ENCODE data around the gene VWA3B.
"Not testable (repeated sequence)": the region's sequence is repeated elsewhere in the genome, so short reads cannot be mapped to it uniquely, and the experiment has no call there.

Gene VWA3B

DNA sequence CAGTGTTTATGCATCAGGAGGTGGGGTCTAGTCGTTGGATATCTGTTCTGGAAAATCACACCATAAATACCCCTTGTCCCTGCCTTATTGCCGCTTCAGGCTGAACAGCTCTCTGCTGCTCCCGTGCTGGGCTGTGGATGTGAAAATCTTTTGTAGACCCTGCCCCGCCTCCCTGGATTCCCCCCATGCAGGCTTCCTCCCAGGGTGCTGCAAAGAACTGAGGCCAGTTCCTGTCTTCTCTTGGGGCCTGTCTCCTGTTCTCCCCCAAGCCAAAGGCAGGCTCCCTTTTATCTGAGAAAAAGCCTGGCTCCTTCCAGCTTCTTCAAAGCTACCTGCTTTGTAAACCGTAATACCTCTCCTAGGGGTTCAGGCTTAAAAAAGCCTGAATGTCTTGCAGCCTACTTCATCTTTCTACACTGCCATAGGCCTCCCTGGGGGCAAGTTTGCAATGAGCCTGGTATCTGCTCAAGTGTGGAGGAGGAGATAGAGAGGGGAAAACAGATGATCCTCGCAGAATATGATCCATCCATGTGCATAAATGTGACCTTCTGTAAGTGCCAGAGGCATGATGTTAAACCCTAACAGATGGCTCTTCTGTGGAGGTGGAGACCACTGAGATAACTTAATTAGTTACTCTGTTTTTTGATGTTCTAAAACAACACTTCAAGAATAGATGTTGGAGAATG, 55.3 kb downstream of the VWA3B start:
- Histone ChIP-seq H3K4me2 (ENCODE audit: low read depth, low read length, poor library complexity, severe bottlenecking) (no peak overlapping the region), H4K20me1 (ENCODE audit: low read depth, low read length) (no peaks in the 10 kb centered on the region), H2AFZ (ENCODE audit: low read depth, low read length, severe bottlenecking) (no peak overlapping the region), H3K9me2 (replicated peaks; ENCODE audit: insufficient read depth, low read length) (no peaks in the 10 kb centered on the region), H3K9ac (ENCODE audit: low read length) (no peak overlapping the region), H3K79me2 (ENCODE audit: insufficient read depth, low read length) (no peaks in the 10 kb centered on the region), H3F3A (ENCODE audit: insufficient read depth) (no peaks in the 10 kb centered on the region), H3K36me3 (ENCODE audit: low read length) (no peaks in the 10 kb centered on the region), H3K27me3 (ENCODE audit: low read length) (no peaks in the 10 kb centered on the region), H3K4me3 (ENCODE audit: insufficient read depth, low read length, poor library complexity, severe bottlenecking) (no peak overlapping the region), H3K9me3 (ENCODE audit: insufficient read depth, low read length) (no peaks in the 10 kb centered on the region), H3K27ac (ENCODE audit: low read depth, low read length) (no peak overlapping the region)
- TF ChIP-seq EZH2phosphoT487 (conservative IDR thresholded peaks at IDR 0.05; ENCODE audit: low read length), result no peak
- TF ChIP-seq, protein P1, sequence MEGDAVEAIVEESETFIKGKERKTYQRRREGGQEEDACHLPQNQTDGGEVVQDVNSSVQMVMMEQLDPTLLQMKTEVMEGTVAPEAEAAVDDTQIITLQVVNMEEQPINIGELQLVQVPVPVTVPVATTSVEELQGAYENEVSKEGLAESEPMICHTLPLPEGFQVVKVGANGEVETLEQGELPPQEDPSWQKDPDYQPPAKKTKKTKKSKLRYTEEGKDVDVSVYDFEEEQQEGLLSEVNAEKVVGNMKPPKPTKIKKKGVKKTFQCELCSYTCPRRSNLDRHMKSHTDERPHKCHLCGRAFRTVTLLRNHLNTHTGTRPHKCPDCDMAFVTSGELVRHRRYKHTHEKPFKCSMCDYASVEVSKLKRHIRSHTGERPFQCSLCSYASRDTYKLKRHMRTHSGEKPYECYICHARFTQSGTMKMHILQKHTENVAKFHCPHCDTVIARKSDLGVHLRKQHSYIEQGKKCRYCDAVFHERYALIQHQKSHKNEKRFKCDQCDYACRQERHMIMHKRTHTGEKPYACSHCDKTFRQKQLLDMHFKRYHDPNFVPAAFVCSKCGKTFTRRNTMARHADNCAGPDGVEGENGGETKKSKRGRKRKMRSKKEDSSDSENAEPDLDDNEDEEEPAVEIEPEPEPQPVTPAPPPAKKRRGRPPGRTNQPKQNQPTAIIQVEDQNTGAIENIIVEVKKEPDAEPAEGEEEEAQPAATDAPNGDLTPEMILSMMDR (IDR thresholded peaks at IDR 0.05; ENCODE audit: insufficient read depth, low read length, poor library complexity, severe bottlenecking), result no peak

GRCh38 chr2:98145070-98145469, 58.1 kb downstream of the VWA3B start:
- H3K4me2 ChIP-seq (ENCODE audit: low read depth, low read length, poor library complexity, severe bottlenecking), result no peak overlapping the region
- H3K79me2 ChIP-seq (ENCODE audit: insufficient read depth, low read length), result no peaks in the 10 kb centered on the region
- no peak overlapping the region for H3K27ac ChIP-seq (ENCODE audit: low read depth, low read length)
- H3K9me2 ChIP-seq (replicated peaks; ENCODE audit: insufficient read depth, low read length), result no peaks in the 10 kb centered on the region
- H3F3A ChIP-seq (ENCODE audit: insufficient read depth), result no peaks in the 10 kb centered on the region
- TF ChIP-seq EZH2phosphoT487 (conservative IDR thresholded peaks at IDR 0.05; ENCODE audit: low read length), result no peak
- TF ChIP-seq, protein P1 (IDR thresholded peaks at IDR 0.05; ENCODE audit: insufficient read depth, low read length, poor library complexity, severe bottlenecking), result no peak
- H2AFZ ChIP-seq (ENCODE audit: low read depth, low read length, severe bottlenecking), result no peak overlapping the region
- no peaks in the 10 kb centered on the region for H3K36me3 ChIP-seq (ENCODE audit: low read length)
- no peaks in the 10 kb centered on the region for H4K20me1 ChIP-seq (ENCODE audit: low read depth, low read length)
- H3K4me3 ChIP-seq (ENCODE audit: insufficient read depth, low read length, poor library complexity, severe bottlenecking), result no peak overlapping the region
- H3K27me3 ChIP-seq (ENCODE audit: low read length), result no peaks in the 10 kb centered on the region
- H3K9ac ChIP-seq (ENCODE audit: low read length), result no peak overlapping the region
- no peaks in the 10 kb centered on the region for H3K9me3 ChIP-seq (ENCODE audit: insufficient read depth, low read length)

- H3K79me2 ChIP-seq (ENCODE audit: insufficient read depth, low read length), result not testable (repeated sequence)
Measured at GRCh38 chr2:98147900-98148299, 60.9 kb downstream of the VWA3B start.

GRCh38 chr2:98148595-98149332, 61.8 kb downstream of the VWA3B start:
- no peak for TF ChIP-seq EZH2phosphoT487 (conservative IDR thresholded peaks at IDR 0.05; ENCODE audit: low read length)
- TF ChIP-seq, protein P1 (IDR thresholded peaks at IDR 0.05; ENCODE audit: insufficient read depth, low read length, poor library complexity, severe bottlenecking), result no peak
- H3K4me3 ChIP-seq (ENCODE audit: insufficient read depth, low read length, poor library complexity, severe bottlenecking), result no peak overlapping the region
- no peak overlapping the region for H2AFZ ChIP-seq (ENCODE audit: low read depth, low read length, severe bottlenecking)
- H3K9ac ChIP-seq (ENCODE audit: low read length), result no peak overlapping the region
- H3K9me2 ChIP-seq (replicated peaks; ENCODE audit: insufficient read depth, low read length), result no peaks in the 10 kb centered on the region
- no peak overlapping the region for H3K4me2 ChIP-seq (ENCODE audit: low read depth, low read length, poor library complexity, severe bottlenecking)
- H3K9me3 ChIP-seq (ENCODE audit: insufficient read depth, low read length), result no peaks in the 10 kb centered on the region
- H3K27me3 ChIP-seq (ENCODE audit: low read length), result no peaks in the 10 kb centered on the region
- H3K27ac ChIP-seq (ENCODE audit: low read depth, low read length), result no peak overlapping the region
- no peaks in the 10 kb centered on the region for H3K36me3 ChIP-seq (ENCODE audit: low read length)
- H3F3A ChIP-seq (ENCODE audit: insufficient read depth), result no peaks in the 10 kb centered on the region
- no peaks in the 10 kb centered on the region for H4K20me1 ChIP-seq (ENCODE audit: low read depth, low read length)
- H3K79me2 ChIP-seq (ENCODE audit: insufficient read depth, low read length), result no peaks in the 10 kb centered on the region

More at GRCh38 chr2:98147900-98148299, 60.9 kb downstream of the VWA3B start:
- not testable (repeated sequence) for H3K36me3 ChIP-seq (ENCODE audit: low read length); H3K27ac ChIP-seq (ENCODE audit: low read depth, low read length); H3K4me3 ChIP-seq (ENCODE audit: insufficient read depth, low read length, poor library complexity, severe bottlenecking); H2AFZ ChIP-seq (ENCODE audit: low read depth, low read length, severe bottlenecking); H3K9me2 ChIP-seq (replicated peaks; ENCODE audit: insufficient read depth, low read length); H4K20me1 ChIP-seq (ENCODE audit: low read depth, low read length); H3K27me3 ChIP-seq (ENCODE audit: low read length); H3K9ac ChIP-seq (ENCODE audit: low read length); H3K4me2 ChIP-seq (ENCODE audit: low read depth, low read length, poor library complexity, severe bottlenecking); H3K9me3 ChIP-seq (ENCODE audit: insufficient read depth, low read length); H3F3A ChIP-seq (ENCODE audit: insufficient read depth)
